A673 (cell line): ENCODE results near the gene HOXC13. TPM values are rescaled to one million over a fixed set of nuclear protein-coding genes. Genes with fewer than 3 reads are reported as not detected.

Source experiments
- BruUV-seq: library from RNA; stranded (reverse); fragments of 400-500 nt; replicated peaks from 2 replicates; lab custom pipeline; 2021; lab: Mats Ljungman, UMichigan
- CTCF ChIA-PET: fragments of 300-600 bp; sonication (Branson Sonifier 250); formaldehyde crosslinking; loops from one replicate; lab custom pipeline; 2022; ENCODE audit warnings: antibody characterized with exemption; lab: Charles Lee
- POLR2A ChIA-PET: fragments of 300-600 bp; sonication (Branson Sonifier 250); formaldehyde crosslinking; loops from one replicate; lab custom pipeline; 2022; ENCODE audit warnings: antibody characterized with exemption; ENCODE audit not compliant: low non-redundant PET; lab: Charles Lee
- DNase-seq: peaks from one replicate; pipeline ENCODE4 v3.0.0-alpha.2; 2015; ENCODE audit warnings: low spot score
- H3K27ac ChIP-seq: fragments of 200-600 bp; sonication (generic); 2 replicates; pipeline ENCODE4 v1.5.1; 2016; ENCODE audit warnings: mixed run types, low read depth, mild to moderate bottlenecking, mixed read lengths, antibody characterized with exemption, low read length; ENCODE audit not compliant: poor library complexity, severe bottlenecking
- H3K27me3 ChIP-seq: fragments of 200-600 bp; sonication (generic); replicated peaks from 2 replicates; pipeline ENCODE4 v1.6.1; 2017; ENCODE audit warnings: mixed run types, low read depth, mild to moderate bottlenecking, mixed read lengths, antibody characterized with exemption, low read length; ENCODE audit not compliant: insufficient read depth, poor library complexity
- H3K36me3 ChIP-seq: fragments of 200-600 bp; sonication (generic); 2 replicates; pipeline ENCODE4 v1.6.1; 2016; ENCODE audit warnings: mixed run types, mild to moderate bottlenecking, mixed read lengths, antibody characterized with exemption, low read length; ENCODE audit not compliant: insufficient read depth, poor library complexity, severe bottlenecking
- H3K4me1 ChIP-seq: fragments of 200-600 bp; sonication (generic); 2 replicates; pipeline ENCODE4 v1.6.1; 2017; ENCODE audit warnings: mixed run types, mild to moderate bottlenecking, mixed read lengths, antibody characterized with exemption, low read length; ENCODE audit not compliant: insufficient read depth, poor library complexity, severe bottlenecking
- H3K4me3 ChIP-seq: fragments of 200-600 bp; sonication (generic); 2 replicates; pipeline ENCODE4 v1.5.1; 2016; ENCODE audit warnings: low read depth, mixed run types, mild to moderate bottlenecking, mixed read lengths, low read length; ENCODE audit not compliant: poor library complexity, severe bottlenecking
- H3K9me3 ChIP-seq: fragments of 200-600 bp; sonication (generic); 2 replicates; pipeline ENCODE4 v1.6.1; 2016; ENCODE audit warnings: mixed run types, low read depth, mild to moderate bottlenecking, mixed read lengths, antibody characterized with exemption, low read length; ENCODE audit not compliant: poor library complexity, severe bottlenecking
- EZH2 ChIP-seq: fragments of 200-600 bp; sonication (generic); IDR thresholded peaks from 2 replicates; pipeline ENCODE4 v1.6.1; 2017; ENCODE audit warnings: borderline replicate concordance, low read depth, mild to moderate bottlenecking, mixed read lengths, antibody characterized with exemption, low read length; ENCODE audit not compliant: poor library complexity, severe bottlenecking
- intact Hi-C: fragments of 100-400 bp; cut with micrococcal nuclease; formaldehyde crosslinking; loops from one replicate; pipeline ENCODE4 v1.10.0; 2022; ENCODE audit not compliant: unreplicated experiment
- total RNA-seq: library from RNA; stranded (reverse); gene quantifications from 2 replicates; pipeline ENCODE4 v1.2.3, GENCODE V29; 2021
- TF ChIP-seq, protein P1 (sequence below): fragments of 300-800, 200-600 bp; sonication (generic); conservative IDR thresholded peaks from 2 replicates; pipeline ENCODE4 v1.5.1; 2017; ENCODE audit warnings: low read depth, mild to moderate bottlenecking, antibody characterized with exemption, low read length, moderate library complexity, mixed read lengths

The HOXC13 gene
- total RNA-seq, 1 experiment from 2014 or later: 10.1 TPM

DNA sequence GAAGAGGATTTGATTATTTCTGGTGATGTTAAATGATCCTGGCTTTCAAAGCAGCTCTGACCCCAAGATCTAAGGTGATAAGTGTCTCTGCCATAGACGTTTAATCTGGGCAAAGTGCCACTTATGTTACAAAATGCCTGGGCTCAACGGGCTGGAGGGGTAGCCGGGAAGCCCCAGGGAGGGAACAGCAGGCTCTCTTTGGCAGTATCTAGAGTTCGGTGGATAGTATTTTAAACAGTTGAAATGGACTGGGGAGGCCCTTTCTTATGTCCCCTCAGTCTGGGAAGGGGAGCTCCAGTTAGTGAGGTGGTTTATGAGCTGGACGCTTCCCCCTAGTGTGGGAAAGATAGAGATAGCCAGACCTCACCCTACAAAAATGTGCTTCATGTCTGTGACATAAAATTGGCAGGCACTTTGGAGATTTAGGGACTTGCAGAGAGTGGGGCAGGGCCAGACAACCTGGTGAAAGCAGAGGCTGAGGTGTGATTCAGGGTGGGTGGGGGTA lies 28.8 kb downstream of the HOXC13 start:
- H3K4me1 ChIP-seq: peaks cover 24% of the 10 kb centered on the region
- ChIA-PET CTCF (interaction anchor here (0.5 kb wide), 1 partner anchor 18 kb away, joined by 3 read pairs; the partner anchor contains the start of gene HOXC10), POLR2A (no interaction called here)

DNA sequence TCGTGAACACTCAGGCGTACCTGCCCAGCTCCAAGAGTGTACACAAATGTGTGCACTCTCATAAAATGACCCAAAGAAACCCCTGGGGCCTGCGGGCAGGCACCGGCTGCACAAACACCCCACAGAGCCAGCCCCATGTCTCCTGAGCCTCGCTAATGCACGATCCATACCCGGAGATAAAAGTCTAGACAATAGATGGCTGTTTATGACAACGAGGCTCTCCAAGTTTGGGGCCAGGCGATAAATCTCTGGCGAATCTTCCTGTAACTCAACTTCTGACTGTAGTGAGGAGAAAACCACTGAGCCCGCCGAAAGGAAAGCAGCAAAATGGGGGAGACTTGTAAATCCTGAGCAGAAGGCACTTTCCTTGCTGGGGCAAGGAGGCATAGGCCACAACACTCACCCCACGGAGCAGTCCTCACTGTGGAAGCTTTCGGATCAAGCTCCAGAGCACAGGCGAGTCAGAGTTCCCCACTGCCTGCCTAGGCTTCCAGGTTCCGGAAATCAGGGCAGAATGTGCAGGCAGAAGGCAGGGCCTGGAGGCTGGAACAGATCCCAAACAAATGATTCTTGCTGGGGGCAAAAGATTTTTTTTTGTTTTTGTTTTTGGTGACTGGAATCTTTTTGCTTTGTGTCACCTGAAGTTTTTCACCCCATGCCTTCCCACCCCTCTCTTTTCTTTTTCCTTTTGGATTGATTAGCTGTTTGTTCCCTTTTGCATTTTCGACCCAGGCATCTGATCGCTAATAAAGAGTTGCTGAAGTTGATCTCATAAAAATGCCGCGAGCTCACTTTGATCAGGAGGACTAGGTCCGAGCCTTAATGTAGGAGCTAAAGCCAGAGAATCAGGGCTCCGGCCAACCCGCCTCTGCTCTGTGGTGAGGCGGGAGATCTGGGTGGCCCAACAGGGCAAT lies 29.8 kb downstream of the HOXC13 start:
- intact Hi-C loops: no loop called here
- POLR2A ChIA-PET: interaction anchor here (0.5 to 0.7 kb wide), 2 partner anchors 14 to 311 kb away, joined by 4 to 6 read pairs; partner anchors contain the start of genes CBX5 and HOXC12
- H3K9me3 ChIP-seq: no peaks in the 10 kb centered on the region
- no peaks in the 10 kb centered on the region for H3K36me3 ChIP-seq
- H3K27ac ChIP-seq: no peak overlapping the region
- H3K27me3 ChIP-seq: no peaks in the 10 kb centered on the region
- peaks cover 30% of the 10 kb centered on the region for H3K4me1 ChIP-seq
- no TSS peak for BruUV-seq
- CTCF ChIA-PET: no interaction called here
- H3K4me3 ChIP-seq: no peak overlapping the region
- no peak for DNase-seq
- no peak for TF ChIP-seq EZH2
- TF ChIP-seq, protein P1, sequence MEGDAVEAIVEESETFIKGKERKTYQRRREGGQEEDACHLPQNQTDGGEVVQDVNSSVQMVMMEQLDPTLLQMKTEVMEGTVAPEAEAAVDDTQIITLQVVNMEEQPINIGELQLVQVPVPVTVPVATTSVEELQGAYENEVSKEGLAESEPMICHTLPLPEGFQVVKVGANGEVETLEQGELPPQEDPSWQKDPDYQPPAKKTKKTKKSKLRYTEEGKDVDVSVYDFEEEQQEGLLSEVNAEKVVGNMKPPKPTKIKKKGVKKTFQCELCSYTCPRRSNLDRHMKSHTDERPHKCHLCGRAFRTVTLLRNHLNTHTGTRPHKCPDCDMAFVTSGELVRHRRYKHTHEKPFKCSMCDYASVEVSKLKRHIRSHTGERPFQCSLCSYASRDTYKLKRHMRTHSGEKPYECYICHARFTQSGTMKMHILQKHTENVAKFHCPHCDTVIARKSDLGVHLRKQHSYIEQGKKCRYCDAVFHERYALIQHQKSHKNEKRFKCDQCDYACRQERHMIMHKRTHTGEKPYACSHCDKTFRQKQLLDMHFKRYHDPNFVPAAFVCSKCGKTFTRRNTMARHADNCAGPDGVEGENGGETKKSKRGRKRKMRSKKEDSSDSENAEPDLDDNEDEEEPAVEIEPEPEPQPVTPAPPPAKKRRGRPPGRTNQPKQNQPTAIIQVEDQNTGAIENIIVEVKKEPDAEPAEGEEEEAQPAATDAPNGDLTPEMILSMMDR: no peak

More for the DNA sequence above, 28.8 kb downstream of the HOXC13 start:
- no peaks in the 10 kb centered on the region for H3K9me3 ChIP-seq
- no peak overlapping the region for H3K27ac ChIP-seq
- TF ChIP-seq, protein P1: no peak
- TF ChIP-seq EZH2: no peak
- no TSS peak for BruUV-seq
- H3K4me3 ChIP-seq: no peak overlapping the region
- intact Hi-C loops: no loop called here
- H3K36me3 ChIP-seq: no peaks in the 10 kb centered on the region
- DNase-seq: no peak
- H3K27me3 ChIP-seq: no peaks in the 10 kb centered on the region

DNA sequence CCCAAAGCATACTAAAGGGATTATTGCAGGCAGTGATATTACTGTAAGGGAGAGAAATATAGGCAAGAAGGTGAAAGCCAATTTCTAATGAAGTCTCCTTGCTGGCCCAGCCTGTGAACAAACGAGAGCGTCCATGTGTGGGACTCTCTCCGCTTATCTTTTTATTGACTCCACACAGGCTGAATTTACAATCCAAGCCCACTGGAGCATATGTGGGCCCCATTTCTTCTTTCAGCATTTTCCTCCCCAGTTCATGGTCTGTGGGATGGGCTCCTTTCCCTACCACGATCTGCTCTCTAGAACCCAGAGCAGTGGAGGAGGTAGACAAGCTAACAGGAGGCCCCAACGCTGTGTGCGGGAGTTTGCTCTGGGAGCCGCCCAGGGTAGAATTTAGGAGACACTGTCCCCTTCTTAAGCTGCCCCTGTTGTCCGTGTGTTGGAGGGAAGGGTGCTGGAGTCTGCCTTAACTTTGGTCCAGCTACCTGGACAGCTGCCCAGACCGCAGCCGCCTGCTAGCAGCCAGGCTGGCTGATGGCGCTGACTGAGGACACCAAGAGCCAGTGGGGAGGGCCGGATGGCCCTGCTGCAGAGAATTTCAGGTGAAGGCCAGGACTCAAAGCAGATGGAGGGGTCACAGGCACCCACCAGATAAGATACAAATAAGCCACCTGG lies 31.1 kb downstream of the HOXC13 start:
- Histone ChIP-seq H3K4me1 (peaks cover 30% of the 10 kb centered on the region), H3K27me3 (no peaks in the 10 kb centered on the region), H3K27ac (no peak overlapping the region), H3K9me3 (no peaks in the 10 kb centered on the region), H3K36me3 (no peaks in the 10 kb centered on the region), H3K4me3 (no peak overlapping the region)
- no peak for TF ChIP-seq EZH2
- TF ChIP-seq, protein P1: no peak
- ChIA-PET CTCF (no interaction called here), POLR2A (no interaction called here)
- no TSS peak for BruUV-seq
- DNase-seq: no peak
- intact Hi-C loops: no loop called here
